ES-I3 (cell line): ENCODE measurements around the gene FARS2.
"Not testable (repeated sequence)": the region's sequence is repeated elsewhere in the genome, so short reads cannot be mapped to it uniquely, and the experiment has no call there.

Experiments
- H3K36me3 ChIP-seq: 2 replicates; pipeline ENCODE4 v1.6.1; 2013; ENCODE audit warnings: mild to moderate bottlenecking, low read length, control low read depth, moderate library complexity; ENCODE audit not compliant: insufficient read depth
- H3K4me1 ChIP-seq: 2 replicates; pipeline ENCODE4 v1.6.1; 2013; ENCODE audit warnings: mild to moderate bottlenecking, control low read depth, low read length; ENCODE audit not compliant: insufficient read depth
- H3K9ac ChIP-seq: 2 replicates; pipeline ENCODE4 v1.6.1; 2013; ENCODE audit warnings: low read depth, mild to moderate bottlenecking, low read length, moderate library complexity
- H3K9me3 ChIP-seq: 2 replicates; pipeline ENCODE4 v1.6.1; 2013; ENCODE audit warnings: mild to moderate bottlenecking, low read length, moderate library complexity; ENCODE audit not compliant: control insufficient read depth, insufficient read depth

Gene FARS2

GRCh38 chr6:5789426-5789825 lies 528.1 kb downstream of the FARS2 start:
- H3K9me3 ChIP-seq, H3K36me3 ChIP-seq, H3K9ac ChIP-seq, H3K4me1 ChIP-seq: not testable (repeated sequence)

GRCh38 chr6:5796555-5796954 lies 535.2 kb downstream of the FARS2 start:
- H3K4me1 ChIP-seq, H3K9ac ChIP-seq, H3K36me3 ChIP-seq, H3K9me3 ChIP-seq: not testable (repeated sequence)

GRCh38 chr6:5806406-5806805 lies 545.1 kb downstream of the FARS2 start:
- H3K4me1 ChIP-seq, H3K9me3 ChIP-seq, H3K9ac ChIP-seq, H3K36me3 ChIP-seq: not testable (repeated sequence)

- Histone ChIP-seq H3K9ac (no peak overlapping the region), H3K4me1 (no peaks in the 10 kb centered on the region), H3K9me3 (peaks cover 3% of the 10 kb centered on the region), H3K36me3 (no peaks in the 10 kb centered on the region)
These were observed 548.1 kb downstream of the FARS2 start for GRCh38 chr6:5809450-5809849.

- Histone ChIP-seq H3K9ac (no peak overlapping the region), H3K36me3 (no peaks in the 10 kb centered on the region), H3K4me1 (no peaks in the 10 kb centered on the region), H3K9me3 (no peaks in the 10 kb centered on the region)
These were observed 550.7 kb downstream of the FARS2 start for GRCh38 chr6:5811997-5812396.

- no peaks in the 10 kb centered on the region for H3K4me1 ChIP-seq
- H3K36me3 ChIP-seq, result no peaks in the 10 kb centered on the region
- no peak overlapping the region for H3K9ac ChIP-seq
- no peaks in the 10 kb centered on the region for H3K9me3 ChIP-seq
These were observed 552.3 kb downstream of the FARS2 start for GRCh38 chr6:5813625-5814027.

- H3K36me3 ChIP-seq, result no peaks in the 10 kb centered on the region
- H3K4me1 ChIP-seq, result no peaks in the 10 kb centered on the region
- H3K9me3 ChIP-seq, result no peaks in the 10 kb centered on the region
These were observed 552.8 kb downstream of the FARS2 start for GRCh38 chr6:5814116-5814515.

GRCh38 chr6:5814901-5815300 lies 553.6 kb downstream of the FARS2 start:
- no peaks in the 10 kb centered on the region for H3K36me3 ChIP-seq
- no peak overlapping the region for H3K9ac ChIP-seq
- H3K4me1 ChIP-seq, result no peaks in the 10 kb centered on the region
- H3K9me3 ChIP-seq, result no peaks in the 10 kb centered on the region

More at GRCh38 chr6:5814116-5814515, 552.8 kb downstream of the FARS2 start:
- H3K9ac ChIP-seq, result no peak overlapping the region

GRCh38 chr6:5817869-5818268 lies 556.6 kb downstream of the FARS2 start:
- no peaks in the 10 kb centered on the region for H3K9me3 ChIP-seq
- H3K4me1 ChIP-seq, result no peaks in the 10 kb centered on the region
- no peaks in the 10 kb centered on the region for H3K36me3 ChIP-seq
- H3K9ac ChIP-seq, result no peak overlapping the region

- H3K4me1 ChIP-seq, result no peaks in the 10 kb centered on the region
- no peak overlapping the region for H3K9ac ChIP-seq
- H3K36me3 ChIP-seq, result no peaks in the 10 kb centered on the region
- H3K9me3 ChIP-seq, result no peaks in the 10 kb centered on the region
These were observed 557.6 kb downstream of the FARS2 start for GRCh38 chr6:5818959-5819358.
